Measurements from ENCODE around the gene LHX8.

DNA sequence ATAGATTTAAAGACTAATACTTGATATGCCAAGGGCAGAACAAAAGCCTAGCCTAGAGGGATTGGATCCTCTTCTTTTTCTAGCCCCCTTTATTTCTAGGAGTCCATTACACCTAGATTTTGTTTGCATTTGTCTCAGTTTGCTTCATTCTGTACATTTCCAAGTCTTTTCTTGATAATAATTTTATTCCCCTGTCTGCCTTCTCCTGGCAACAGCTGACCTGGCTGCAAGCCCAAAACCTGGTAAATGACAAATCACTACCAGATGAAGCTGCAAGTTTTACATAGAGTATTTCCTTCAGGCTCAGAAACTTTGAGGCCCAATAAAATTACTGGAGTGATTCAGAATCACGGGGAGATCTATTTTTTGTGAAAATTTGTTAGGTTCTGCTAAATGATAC lies 36.5 kb upstream of the LHX8 start:
- TF ChIP-seq, protein P1, sequence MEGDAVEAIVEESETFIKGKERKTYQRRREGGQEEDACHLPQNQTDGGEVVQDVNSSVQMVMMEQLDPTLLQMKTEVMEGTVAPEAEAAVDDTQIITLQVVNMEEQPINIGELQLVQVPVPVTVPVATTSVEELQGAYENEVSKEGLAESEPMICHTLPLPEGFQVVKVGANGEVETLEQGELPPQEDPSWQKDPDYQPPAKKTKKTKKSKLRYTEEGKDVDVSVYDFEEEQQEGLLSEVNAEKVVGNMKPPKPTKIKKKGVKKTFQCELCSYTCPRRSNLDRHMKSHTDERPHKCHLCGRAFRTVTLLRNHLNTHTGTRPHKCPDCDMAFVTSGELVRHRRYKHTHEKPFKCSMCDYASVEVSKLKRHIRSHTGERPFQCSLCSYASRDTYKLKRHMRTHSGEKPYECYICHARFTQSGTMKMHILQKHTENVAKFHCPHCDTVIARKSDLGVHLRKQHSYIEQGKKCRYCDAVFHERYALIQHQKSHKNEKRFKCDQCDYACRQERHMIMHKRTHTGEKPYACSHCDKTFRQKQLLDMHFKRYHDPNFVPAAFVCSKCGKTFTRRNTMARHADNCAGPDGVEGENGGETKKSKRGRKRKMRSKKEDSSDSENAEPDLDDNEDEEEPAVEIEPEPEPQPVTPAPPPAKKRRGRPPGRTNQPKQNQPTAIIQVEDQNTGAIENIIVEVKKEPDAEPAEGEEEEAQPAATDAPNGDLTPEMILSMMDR (IDR thresholded peaks at IDR 0.05; ENCODE audit: insufficient read depth, low read length, poor library complexity, severe bottlenecking), result no peak
- TF ChIP-seq EZH2phosphoT487 (conservative IDR thresholded peaks at IDR 0.05; ENCODE audit: low read length), result no peak

Data from SU-DHL-6 (cell line).